EH (cell line): ENCODE results near the gene DIPK1B.
"Not testable (repeated sequence)": the region's sequence is repeated elsewhere in the genome, so short reads cannot be mapped to it uniquely, and the experiment has no call there.

Source experiments
- DNase-seq: peaks from one replicate; pipeline ENCODE4 v3.0.0-alpha.2; 2015; ENCODE audit warnings: low read depth

Gene DIPK1B

DNA sequence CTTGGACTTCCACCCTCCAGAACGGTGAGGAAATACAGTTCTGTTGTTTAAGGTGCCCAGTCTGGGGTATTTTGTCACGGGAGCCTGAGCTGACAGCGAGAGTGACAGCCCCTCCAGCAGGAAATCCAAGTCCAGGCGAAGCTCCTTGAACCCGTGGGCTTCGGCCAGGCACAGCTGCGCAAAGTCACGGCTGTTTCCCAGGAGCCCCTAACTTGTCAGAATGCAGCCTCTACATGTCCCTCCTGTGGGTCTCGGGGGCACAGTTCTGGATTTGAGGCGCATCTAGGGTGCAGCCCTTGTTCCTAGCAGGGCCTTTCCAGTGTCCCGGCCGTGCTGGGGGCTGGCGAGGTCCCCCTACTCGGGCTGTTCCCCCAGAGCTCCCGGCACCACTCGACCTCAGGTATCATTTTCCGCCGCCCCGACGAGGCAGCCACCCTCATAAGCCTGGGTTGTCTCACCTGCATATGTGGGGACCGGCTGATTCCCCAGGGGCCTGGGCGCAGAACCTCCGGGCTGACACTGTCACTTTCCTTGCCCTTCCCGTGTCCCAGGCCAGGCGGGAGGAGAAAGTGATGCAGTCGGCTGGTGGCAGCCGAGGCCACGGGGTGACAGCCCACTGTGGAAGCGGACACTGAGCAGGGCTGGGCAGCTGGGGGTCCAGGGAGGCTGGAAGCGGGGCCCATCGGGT, 41.1 kb downstream of the DIPK1B start:
- no peak for DNase-seq

DNA sequence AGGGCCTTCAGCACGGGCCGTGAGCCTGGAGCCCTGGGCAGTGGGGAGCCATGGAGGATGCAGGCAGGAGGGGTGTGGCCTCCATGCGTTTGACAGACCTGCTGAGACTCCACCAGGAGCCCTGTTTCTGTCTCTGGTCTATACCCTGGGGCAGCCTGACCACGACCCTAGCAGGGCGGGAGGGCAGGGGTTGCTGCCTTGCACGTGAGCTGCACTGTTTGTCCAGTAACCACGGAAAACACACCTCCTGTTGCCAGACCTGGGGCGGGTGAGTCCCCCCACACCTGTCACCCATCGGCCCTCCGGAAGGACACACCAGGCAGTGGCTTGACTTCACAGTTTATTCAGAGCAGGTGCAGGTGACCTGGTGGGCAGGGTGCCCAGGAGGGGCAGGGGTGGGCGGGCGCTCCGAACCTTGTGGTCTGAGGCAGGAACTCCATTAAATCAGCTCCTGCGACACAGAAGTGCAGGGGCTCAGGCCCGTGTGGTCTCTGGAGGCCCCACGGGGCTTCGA, 41.7 kb downstream of the DIPK1B start:
- no peak for DNase-seq

DNA sequence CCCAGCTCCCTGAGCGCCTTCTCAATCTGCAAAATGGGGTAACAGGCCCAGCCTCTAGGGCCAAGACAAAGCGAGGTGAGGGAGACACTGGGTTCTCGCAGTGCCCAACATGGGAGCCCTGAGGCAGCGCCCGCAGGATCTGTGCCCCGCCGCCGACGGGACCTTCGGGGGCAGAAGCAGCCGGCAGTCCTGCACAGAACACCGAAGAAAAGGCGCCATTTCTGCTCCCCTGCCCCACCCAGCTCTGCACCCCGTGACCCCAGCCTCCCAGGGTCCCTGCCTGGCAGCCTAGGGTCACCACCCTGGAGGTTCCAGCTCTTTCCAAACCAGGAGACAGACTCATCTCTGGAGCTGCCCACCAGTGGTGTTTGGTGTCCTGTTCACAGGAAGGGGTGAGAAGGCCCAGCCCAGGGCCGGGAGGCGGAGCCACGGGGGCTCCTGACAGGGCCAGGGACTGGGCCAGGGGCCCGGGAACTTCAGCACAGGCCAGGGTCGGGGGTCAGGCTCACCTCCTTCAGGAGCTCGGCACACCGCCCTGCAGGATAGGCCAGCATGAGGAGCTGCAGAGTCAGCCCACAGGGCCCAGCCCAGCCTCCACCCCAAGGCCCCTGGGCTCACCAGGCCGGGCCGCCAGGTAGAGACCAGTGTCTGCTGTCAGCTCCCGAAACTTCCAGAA, 42.4 kb downstream of the DIPK1B start:
- no peak for DNase-seq

DNA sequence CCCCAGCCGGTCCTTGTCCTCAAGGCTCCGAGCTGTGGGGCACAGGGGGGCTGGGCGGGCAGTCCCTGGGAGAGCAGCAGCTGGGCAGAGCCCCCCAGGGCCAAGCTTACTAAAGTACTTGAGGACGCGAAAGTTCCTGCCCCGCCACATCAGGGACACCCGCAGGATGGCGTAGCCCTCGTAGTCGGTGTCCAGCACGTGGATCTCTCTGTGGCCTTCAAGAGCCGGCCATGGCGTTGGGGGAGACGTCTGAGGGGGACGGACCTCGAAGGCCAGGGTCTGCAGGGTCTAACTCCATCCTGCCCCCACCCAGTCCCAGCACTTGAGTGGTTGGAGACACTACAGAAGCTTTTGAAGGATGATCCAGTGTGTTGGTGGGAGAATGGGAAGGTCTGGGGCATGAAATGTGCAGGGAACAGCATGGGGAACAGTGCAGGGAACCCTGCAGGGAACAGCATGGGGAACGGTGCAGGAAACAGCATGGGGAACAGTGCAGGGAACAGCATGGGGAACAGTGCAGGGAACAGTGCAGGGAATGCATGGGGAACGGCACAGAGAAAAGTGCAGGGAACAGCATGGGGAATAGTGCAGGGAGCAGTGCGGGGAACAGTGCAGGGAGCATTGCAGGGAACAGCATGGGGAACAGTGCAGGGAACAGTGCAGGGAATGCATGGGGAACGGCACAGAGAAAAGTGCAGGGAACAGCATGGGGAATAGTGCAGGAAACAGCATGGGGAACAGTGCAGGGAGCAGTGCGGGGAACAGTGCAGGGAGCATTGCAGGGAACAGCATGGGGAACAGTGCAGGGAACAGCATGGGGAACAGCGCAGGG, 43.1 kb downstream of the DIPK1B start:
- DNase-seq = not testable (repeated sequence)

DNA sequence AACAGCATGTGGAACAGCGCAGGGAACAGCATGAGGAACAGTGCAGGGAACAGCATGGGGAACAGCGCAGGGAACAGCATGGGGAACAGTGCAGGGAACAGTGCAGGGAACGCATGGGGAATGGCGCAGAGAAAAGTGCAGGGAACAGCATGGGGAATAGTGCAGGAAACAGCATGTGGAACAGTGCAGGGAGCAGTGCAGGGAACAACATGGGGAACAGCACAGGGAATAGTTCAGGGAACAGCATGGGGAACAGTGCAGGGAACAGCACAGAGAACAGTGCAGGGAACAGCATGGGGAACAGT, 43.7 kb downstream of the DIPK1B start:
- DNase-seq = no peak

DNA sequence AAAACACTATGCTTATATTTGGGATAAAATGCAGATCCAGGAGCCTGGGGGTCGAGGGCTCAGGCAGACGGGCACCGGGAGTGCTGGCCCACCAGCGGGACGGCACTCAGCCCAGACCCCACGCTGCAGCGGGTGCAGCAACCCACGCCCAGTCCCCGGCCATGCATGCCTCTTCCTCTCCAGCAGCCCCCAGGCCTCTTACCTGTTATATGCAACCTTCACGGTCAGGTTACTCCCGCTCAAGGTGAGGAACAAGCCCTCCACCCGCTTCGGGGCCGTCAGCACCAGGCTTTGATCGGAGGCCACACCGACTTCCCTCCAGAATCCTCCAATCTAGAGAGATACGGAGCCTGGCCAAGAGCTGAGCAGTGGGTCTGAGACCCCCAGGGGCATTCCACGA, 44.5 kb downstream of the DIPK1B start:
- DNase-seq = no peak

DNA sequence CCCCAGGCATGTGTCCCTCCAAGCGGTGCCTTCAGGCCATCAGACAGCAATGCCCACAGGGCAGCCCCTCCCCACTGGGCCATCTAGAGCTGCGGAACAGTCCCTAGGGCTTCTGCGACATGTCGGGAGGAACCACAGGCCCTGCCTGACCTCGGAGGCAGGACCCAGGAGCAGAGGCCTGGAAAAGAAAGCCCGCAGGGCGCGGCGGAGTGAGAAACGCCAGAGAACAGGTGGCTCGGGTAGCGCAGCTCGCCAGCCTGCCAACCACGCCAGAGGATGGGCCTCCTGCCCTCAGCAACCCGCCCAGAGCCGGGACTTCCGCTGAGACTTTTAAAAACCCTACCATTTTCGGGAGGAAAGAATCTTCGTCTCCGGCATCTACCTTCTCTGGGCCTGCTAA, 45.0 kb downstream of the DIPK1B start:
- no peak for DNase-seq

DNA sequence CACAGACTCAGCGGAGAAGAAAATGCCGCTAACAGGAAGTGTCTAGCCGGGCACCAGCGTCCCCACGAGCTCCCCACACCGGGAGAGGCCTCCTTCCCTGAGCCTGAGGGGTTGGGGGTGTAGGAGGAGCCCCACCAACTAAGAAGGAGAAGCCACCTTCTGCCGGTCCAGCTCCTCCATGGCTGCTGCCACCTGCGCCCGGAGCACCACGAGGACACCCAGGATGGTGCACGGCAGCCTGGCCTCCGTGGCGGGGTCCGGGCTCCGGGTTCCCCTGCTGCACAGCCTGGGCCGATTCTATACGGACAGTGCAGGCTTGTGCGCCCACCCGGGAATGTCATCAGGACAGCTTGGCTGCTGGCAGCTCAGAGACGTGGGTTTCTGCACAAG, 45.4 kb downstream of the DIPK1B start:
- DNase-seq = no peak

DNA sequence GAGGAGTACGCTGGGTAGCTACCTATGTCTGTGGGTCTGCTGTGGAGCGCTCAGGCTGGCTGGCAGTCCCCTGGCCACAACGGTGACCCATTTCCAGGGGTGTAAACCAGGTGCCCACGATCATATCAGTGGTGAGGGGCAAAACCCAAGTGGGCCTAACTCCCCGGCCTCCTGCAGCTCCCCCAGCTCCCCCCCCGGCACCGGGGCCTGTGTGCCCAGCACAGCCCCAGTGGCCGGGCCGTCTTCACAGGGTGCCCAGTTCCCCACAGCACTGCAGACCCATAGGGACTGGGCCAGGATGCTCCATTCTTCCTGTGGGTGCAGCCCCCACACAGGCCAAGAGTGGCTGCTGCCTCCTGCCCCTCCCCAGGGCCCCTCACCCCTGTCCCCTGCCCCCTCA, 46.6 kb downstream of the DIPK1B start:
- no peak for DNase-seq

DNA sequence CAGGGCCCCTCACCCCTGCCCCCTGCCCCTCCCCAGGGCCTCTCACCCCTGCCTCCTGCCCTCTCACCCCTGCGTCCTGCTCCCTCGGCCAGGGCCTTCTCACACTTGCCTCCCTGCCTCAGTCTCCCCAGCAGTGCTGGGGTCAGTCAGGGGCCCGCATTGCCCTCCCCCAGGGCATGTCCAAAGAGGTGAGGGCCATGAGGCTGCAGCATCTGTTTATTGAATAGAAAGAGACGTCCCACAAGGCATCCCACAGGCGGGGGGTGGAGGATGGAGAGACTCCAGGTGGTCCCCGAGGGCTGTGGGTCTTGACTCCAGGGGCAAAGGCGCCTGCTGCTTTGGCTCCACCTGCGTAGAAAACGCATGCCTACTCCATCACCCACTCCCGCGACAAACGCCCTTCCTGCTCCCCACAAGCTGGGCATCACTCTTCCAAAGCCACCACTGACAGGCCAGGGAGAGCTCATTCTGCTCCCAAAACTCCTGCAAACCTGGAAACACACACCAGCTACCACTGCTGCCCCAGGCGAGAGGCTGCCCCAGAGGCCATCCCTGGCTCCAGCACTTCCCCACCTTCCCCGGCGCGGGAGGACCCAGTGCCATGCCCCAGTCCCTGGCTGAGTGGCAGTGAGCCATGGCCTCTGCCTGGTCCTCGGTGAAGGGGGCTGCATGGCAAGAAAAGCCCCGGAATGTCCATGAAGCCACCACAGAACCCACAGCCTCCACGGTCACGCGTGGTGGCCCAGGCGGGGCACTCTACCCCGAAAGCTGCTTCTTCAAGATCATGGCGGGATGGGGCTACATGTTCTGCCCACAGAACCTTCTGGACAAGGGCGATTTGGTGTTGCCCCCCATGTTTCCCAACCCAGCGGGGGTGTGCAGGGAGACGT, 47.3 kb downstream of the DIPK1B start:
- no peak for DNase-seq

DNA sequence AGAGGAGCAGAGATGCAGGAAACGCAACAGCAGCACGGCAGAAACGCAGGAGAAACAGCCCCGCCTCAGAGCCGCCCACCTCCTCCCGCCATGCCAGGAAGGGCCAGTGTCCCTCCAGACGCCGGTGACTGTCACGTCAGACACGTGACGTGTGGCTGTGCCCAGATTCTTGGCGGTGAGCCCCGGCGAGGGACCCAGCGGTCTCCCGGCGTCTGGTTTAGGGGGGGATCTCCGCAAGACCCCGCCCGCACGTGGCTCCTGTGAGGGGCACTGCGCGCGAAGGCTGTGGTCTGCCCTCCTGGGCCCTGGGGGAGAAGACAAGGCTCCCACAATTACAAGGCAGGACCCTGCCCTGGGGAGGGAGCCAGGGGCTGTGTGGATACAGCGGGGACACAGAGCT, 48.1 kb downstream of the DIPK1B start:
- DNase-seq = no peak

DNA sequence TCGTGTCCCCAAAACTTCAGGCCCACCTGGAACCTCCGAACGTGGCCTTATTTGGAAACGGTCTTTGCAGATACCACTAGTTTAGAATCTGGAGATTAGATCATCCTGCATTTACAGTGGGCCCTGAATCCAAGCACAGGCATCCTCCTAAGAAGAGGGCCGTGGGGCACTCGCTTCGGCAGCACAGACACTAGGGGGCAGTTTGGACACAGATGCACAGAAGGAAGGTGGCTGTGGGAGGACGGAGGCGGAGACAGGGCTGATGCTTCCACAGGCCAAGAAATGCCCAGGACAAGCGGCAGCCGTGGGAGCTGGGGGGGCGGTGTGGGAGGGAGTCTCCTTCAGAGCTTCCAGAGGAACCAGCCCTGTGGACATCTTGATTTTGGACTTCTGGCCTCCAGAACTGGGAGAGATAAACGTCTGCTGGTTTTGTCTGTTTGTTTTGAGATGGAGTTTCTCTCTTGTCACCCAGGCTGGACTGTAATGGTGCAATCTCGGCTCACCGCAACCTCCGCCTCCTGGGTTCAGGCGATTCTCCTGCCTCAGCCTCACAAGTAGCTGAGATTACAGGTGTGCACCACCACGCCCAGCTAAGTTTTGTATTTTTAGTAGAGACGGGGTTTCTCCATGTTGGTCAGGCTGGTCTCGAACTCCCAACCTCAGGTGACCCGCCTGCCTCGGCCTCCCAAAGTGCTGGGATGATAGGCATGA, 48.6 kb downstream of the DIPK1B start:
- peak; percentile 79 for DNase-seq

DNA sequence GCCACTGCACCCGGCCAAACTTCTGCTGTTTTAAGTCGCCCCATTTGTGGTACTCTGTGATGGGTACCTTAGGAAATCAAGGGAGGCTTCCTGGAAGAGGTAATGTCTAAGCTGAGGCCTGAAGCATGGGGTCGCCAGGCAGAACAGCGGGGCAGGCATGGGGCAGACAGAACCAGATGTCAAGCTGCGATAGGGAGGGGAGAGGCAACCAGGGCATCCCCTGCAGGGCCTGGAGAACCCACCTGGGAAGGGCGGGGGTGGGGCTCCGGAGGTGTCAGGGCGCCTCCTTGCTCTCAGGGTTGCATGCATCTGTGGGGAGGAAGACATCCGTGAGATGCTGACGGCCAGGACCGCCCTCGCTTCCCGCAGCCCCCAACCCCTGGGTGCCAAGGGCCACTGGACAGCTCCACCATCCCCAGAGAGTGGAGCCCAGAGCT, 49.2 kb downstream of the DIPK1B start:
- DNase-seq = no peak

DNA sequence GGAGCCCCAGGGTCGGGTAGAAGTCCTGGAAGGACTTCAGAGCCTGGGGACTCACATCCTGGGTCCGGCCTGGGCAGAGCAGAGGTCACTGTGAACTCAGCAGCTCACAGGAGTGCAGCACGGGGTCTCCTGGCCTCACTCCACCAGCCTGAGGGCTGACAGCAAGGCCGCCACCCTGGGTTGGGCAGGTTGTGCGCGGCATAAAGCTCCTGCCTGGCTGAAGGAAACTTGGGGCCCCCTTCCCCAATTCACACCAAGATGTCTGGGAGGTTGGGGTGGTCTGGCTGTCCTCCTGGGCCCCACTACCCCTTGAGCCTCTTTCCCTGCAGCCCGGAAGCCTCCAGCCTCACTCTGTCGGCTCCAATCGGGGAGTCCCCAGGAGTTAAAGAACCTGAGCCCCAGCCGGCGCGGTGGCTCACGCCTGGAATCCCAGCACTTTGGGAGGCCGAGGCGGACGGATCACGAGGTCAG, 49.9 kb downstream of the DIPK1B start:
- DNase-seq = no peak

DNA sequence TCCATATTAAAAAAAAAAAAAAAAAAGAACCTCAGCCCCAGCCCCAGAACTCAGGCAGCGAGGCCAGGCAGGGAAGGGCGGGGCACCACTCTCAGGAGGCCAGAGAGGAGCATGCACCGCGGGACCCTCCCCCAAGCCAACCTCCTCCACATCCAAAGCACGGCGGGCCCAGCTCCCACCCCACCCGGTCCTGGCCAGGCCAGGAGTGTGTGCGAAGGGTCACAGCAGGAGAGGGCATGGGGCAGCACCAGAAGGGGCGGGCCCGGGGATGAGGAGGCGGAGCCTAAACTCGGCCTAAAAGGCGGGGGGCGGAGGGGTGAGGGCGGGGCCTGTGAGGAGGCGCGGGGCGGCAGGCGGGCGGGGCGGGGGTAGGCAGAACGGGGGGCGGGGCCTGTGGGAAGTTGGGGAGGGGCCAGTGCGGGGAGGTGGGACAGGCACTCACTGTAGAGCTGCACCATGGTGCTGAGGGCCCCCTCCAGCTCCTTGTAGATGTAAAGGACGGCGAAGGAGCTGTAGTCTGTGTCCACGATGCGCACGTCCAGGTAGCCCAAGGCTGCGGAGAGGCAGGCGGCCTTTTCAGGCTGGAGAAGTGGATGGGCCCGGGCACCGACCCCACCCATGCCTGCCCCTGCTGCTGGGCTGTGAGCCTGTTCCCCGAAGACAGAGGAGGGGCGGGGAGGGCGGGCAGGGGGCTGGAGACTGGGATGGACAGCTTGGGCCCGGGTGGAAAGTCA, 50.7 kb downstream of the DIPK1B start:
- peak; percentile 21 for DNase-seq

DNA sequence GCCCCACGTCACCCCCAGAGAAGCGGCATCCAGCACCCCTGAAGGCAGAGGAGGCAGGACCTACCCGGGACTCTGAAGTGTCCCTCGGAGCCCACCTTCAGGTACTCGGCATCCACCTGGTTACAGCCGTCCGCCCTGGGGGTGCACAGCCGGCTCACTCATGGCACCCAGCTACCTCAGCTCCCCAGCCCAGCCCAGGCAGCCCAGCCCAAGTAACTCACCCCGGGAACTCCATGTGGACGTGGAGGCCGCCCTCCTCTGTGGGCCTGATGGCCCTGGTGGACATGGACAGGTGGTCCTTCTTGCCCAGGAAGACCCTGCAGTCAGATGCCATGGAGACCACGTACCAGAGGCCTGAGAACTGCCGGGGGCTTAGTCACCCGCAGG, 51.3 kb downstream of the DIPK1B start:
- DNase-seq = no peak

DNA sequence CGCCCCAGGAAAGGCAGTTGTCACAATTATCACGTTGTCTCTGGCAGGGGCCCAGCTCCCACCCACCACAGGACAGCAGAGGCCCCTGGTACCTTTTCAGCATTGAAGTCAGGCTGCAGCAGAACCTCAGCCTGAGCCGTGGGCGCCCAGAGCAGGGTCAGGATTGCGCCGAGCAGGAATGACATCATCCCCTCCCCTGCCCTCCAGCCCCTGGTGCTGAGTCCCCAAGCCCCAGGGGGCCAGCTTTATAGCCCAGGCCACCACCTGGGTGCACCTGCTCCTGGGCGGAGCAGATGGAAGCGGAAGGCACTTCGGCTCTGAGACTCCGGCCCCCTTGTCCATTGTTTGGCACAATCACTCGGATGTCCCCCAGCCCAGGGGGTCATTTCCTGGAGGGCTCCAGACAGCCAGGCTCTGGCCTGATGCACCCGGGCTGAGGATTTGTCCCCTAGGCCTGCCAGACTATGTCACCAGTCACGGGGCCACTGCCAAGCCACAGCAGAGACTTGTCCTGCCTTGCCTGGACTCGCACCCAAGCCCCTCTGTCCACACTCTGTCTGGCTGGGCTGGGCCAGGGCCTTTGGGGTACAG, 52.0 kb downstream of the DIPK1B start, which contains the start of gene LCN15:
Gene LCN15 (minus strand): TSS at position 218 of the 591 bp plus-strand sequence. CDS start 30 bp downstream, at position 188.
- no peak for DNase-seq

DNA sequence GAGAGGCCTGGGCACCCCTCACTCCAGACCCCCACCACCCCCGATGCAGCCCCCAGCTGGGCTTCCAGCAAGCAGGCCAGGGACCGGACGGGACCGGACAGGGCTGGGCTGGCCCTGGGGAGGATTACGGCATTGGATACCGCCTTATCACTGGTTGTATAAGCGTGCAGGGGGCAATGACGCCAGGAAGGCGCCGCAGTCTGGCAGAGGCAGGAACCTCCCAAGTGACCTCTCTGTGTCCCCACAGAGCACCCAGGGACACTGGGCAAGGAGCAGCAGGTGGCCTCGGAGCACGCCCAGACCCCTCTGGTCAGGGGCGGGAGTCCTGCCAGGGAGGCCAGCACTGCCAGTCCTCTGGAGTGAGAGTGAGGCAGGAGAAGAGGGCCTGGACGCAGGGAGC, 52.7 kb downstream of the DIPK1B start:
- DNase-seq = no peak

DNA sequence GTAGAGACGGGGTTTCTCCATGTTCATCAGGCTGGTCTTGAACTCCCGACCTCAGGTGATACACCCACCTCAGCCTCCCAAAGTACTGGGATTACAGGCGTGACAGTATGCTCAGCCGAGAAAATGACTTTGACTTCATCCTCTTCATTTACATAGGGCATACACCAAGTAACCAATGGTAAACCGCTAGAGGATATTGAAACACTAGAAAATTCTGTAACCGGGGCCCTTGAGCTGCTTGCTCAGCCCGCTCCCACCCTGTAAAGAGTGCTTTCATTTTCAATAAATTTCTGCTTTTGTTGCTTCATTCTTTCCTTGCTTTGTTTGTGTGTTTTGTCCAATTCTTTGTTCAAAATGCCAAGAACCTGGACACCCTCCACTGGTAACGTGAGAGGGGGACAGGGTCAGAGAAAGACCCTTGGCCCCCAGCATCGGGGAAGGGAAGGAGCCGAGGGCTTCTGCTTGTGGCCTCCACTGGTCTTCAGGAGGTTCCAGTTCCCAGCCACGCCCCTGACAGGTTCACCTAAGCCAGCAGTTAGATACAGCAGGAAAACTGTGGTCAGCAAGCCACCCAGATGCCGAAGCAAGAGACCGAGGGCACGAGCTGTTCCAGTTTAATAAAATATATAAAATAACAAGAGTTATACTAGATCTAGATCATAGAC, 53.5 kb downstream of the DIPK1B start:
- DNase-seq = not testable (repeated sequence)
